Right lobe of liver (tissue), 6 donors: Measurements from ENCODE around the gene PSMB2. TPM values are rescaled to one million over a fixed set of nuclear protein-coding genes. Genes with fewer than 3 reads are reported as not detected.

Experiments
- ATAC-seq, 4 donors: fragments of 200-7000 bp; cut with Tn5 transposase; one replicate each; pipeline ENCODE4 v1.9.1; 2020; ENCODE audit warnings: mild to moderate bottlenecking in 4 of 4, moderate library complexity in 4 of 4
- DNase-seq, 3 donors: peaks; one replicate each; pipeline ENCODE4 v3.0.0-alpha.2; 2020
- H3K27ac ChIP-seq, 3 donors: fragments of 200-600 bp; one replicate each; pipeline ENCODE4 v1.8.0; 2022
- H3K27me3 ChIP-seq, 2 donors: fragments of 200-600 bp; one replicate each; pipeline ENCODE4 v1.8.0; 2022
- H3K36me3 ChIP-seq, 4 donors: fragments of 200-600 bp; sonication (generic) in 1 of 4; one replicate each; pipeline versions ENCODE4 v1.5.1 to v1.8.0; 2017 to 2022; ENCODE audit warnings: control low read depth in 1 of 4
- H3K4me1 ChIP-seq, 4 donors: fragments of 200-600 bp; sonication (generic) in 1 of 4; one replicate each; pipeline versions ENCODE4 v1.5.1 to v1.8.0; 2017 to 2022; ENCODE audit warnings: control low read depth in 1 of 4
- H3K4me3 ChIP-seq, 3 donors: fragments of 200-600 bp; one replicate each; pipeline ENCODE4 v1.8.0; 2022
- H3K9me3 ChIP-seq, 4 donors: fragments of 200-600 bp; sonication (generic) in 1 of 4; one replicate each; pipeline versions ENCODE4 v1.5.1 to v1.8.0; 2017 to 2022; ENCODE audit warnings: control low read depth in 1 of 4
- CTCF ChIP-seq, 4 donors: fragments of 200-600 bp in 3 of 4; fragments of 450-650 bp in 1 of 4; IDR thresholded peaks; one replicate each; pipeline versions ENCODE4 v1.5.1 to v1.8.0; 2016 to 2022; ENCODE audit warnings: antibody characterized with exemption in 4 of 4, mild to moderate bottlenecking in 2 of 4
- POLR2A ChIP-seq: fragments of 450-650 bp; IDR thresholded peaks from one replicate; pipeline ENCODE4 v1.6.1; 2017; ENCODE audit warnings: antibody characterized with exemption, mild to moderate bottlenecking
- WGBS: methylation state at CpG from one replicate; pipeline ENCODE4 v1.1.6; 2018; ENCODE audit warnings: low coverage, low lambda C conversion rate; ENCODE audit not compliant: insufficient coverage; ENCODE audit errors: missing lambda C conversion rate; 5-methylcytosine and 5-hydroxymethylcytosine counted together
- intact Hi-C, 2 donors: fragments of 100-400 bp; cut with DNase I; formaldehyde crosslinking; loops; one replicate each; pipeline versions ENCODE4 v1.11.2 to v1.14.1; 2022
- total RNA-seq, 6 experiments: library from RNA; depleted of rRNA in 2 of 6; stranded (reverse); fragments of >200 nt in 2 of 6; fragmentation: NEBNext Ultra II Directional in 3 of 6; extraction: Animal tissue kit (Norgen Biotek cat#: 25700) in 3 of 6; gene quantifications; one replicate each; pipeline versions ENCODE4 v1.1.0 to v1.2.4, GENCODE V29; 2016 to 2023
- donor health status: DM: no; HTN: yes; CAD: no.
- donor health status: DM: no; HTN: no; CAD: no.
- donor health status: DM: no; HTN: no; CAD: no.
- donor health status: DM: no; HTN: yes; CAD: no.
- donor health status: DM: no; HTN: yes; CAD: no.

The PSMB2 gene
- total RNA-seq, 6 experiments from 2014 or later: 41.7 to 54.6 (median 48.3) TPM

DNA sequence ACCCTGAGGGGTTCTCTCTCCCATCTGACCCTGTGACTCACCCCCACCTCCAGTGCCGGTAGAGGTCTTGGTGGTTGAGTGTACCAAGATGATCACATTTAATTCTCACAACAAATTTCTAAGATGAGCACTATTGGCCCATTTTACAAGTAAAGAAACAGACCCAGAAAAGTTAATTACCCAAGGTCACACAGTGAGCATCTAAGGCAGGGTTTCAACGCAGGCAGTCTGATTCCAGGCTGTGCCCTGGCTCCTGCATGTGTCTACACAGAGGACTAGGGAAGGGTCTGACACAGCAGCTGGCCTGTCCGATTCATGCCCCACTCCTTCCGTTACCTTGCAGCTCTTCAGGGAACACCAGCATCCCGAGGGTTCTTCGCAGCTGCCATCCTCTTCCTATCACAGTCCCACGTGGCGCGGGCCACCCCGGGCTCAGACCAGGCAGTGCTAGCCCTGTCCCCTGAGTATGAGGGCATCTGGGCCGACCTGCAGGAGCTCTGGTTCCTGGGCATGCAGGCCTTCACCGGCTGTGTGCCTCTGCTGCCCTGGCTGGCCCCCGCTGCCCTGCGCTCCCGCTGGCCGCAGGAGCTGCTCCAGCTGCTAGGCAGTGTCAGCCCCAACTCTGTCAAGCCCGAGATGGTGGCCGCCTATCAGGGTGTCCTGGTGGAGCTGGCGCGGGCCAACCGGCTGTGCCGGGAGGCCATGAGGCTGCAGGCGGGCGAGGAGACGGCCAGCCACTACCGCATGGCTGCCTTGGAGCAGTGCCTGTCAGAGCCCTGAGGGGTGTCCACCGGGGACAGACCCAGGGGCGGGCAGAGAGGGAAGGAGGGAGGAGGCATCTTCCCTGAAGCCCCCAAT lies 76.2 kb downstream of the PSMB2 start:
- intact Hi-C loops: loop anchor here (5.0 to 10.0 kb wide), 5 partner anchors 113 to 360 kb away; no protein-coding TSS in a partner anchor
- H3K36me3 ChIP-seq: peaks cover 0 to 3% (median 0%) of the 10 kb centered on the region in 4 donors
- peaks cover 0 to 9% (median 2%) of the 10 kb centered on the region in 4 donors for H3K4me1 ChIP-seq
- peak in 1 of 3 donors; percentile 47 for DNase-seq
- H3K27me3 ChIP-seq: no peaks in the 10 kb centered on the region
- H3K9me3 ChIP-seq: no peaks in the 10 kb centered on the region
- ATAC-seq: no peak
- H3K27ac ChIP-seq: no peak overlapping the region
- TF ChIP-seq POLR2A: no peak
- no peak for TF ChIP-seq CTCF (IDR thresholded peaks at IDR 0.05)
- H3K4me3 ChIP-seq: no peak overlapping the region
- 60% methylated on average over 4 of the region's 28 CpGs for WGBS

- WGBS: 61% methylated on average over 4 of the region's 9 CpGs
- intact Hi-C loops: loop anchor here (5.0 to 10.0 kb wide), 4 partner anchors 112 to 359 kb away; no protein-coding TSS in a partner anchor
Observed at GRCh38 chr1:35564037-35564883, 77.1 kb downstream of the PSMB2 start.

GRCh38 chr1:35563166-35563565 lies 78.2 kb downstream of the PSMB2 start:
- intact Hi-C loops: loop anchor here (5.0 to 10.0 kb wide), 4 partner anchors 111 to 358 kb away; no protein-coding TSS in a partner anchor
- H3K36me3 ChIP-seq: peaks cover 0 to 3% (median 0%) of the 10 kb centered on the region in 4 donors
- H3K4me1 ChIP-seq: peaks cover 0 to 9% (median 5%) of the 10 kb centered on the region in 4 donors
- no peaks in the 10 kb centered on the region for H3K9me3 ChIP-seq
- no peaks in the 10 kb centered on the region for H3K27me3 ChIP-seq
- no peak overlapping the region for H3K27ac ChIP-seq
- peak in 1 of 3 donors; percentile 42 for DNase-seq
- ATAC-seq: no peak
- 59% methylated on average over 10 of the region's 12 CpGs for whole genome bisulfite sequencing
- H3K4me3 ChIP-seq: no peak overlapping the region
- TF ChIP-seq CTCF (IDR thresholded peaks at IDR 0.05) (no peak), POLR2A (no peak)

More at GRCh38 chr1:35564037-35564883, 77.1 kb downstream of the PSMB2 start:
- H3K27me3 ChIP-seq: no peaks in the 10 kb centered on the region
- peaks cover 0 to 9% (median 2%) of the 10 kb centered on the region in 4 donors for H3K4me1 ChIP-seq
- H3K4me3 ChIP-seq: no peak overlapping the region
- peak; percentile 46 to 64 (median 54) for ATAC-seq
- H3K36me3 ChIP-seq: peaks cover 0 to 3% (median 0%) of the 10 kb centered on the region in 4 donors
- no peak overlapping the region for H3K27ac ChIP-seq
- H3K9me3 ChIP-seq: no peaks in the 10 kb centered on the region
- TF ChIP-seq POLR2A: no peak
- TF ChIP-seq CTCF (IDR thresholded peaks at IDR 0.05): peak; percentile 66 to 79 (median 74)
- peak in 2 of 3 donors; percentile 73 to 78 for DNase-seq

DNA sequence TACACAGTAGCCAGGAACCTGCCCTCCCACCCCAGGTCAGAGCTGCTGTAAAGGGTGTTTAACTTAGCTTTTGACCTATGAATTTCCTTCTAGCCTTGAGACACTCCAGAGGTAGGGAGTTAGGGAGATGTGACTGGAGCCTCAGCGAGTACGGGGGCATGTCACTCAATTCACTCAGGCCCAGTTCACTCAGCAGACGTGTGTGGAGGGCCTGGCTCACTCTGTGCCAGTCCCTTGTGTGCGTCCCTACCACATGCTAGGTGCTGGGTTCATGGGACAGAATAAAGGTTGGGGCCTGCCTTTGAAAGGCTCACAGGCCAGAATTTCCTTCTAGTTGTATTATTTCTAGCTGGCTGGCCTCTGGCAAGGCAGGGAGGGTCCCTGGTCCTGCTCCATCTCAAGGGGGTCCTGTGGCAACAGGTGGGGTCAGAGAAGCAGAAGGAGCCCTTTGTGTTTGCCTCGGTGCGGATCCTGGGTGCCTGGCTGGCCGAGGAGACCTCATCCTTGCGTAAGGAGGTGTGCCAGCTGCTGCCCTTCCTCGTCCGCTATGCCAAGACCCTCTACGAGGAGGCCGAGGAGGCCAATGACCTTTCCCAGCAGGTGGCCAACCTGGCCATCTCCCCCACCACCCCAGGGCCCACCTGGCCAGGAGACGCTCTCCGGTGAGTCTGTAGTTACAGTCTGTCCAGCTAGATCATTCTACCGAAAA lies 79.2 kb downstream of the PSMB2 start:
- Histone ChIP-seq H3K4me1 (peaks cover 0 to 13% (median 5%) of the 10 kb centered on the region in 4 donors), H3K9me3 (no peaks in the 10 kb centered on the region), H3K36me3 (peaks cover 0 to 3% (median 0%) of the 10 kb centered on the region in 4 donors), H3K4me3 (no peak overlapping the region), H3K27me3 (no peaks in the 10 kb centered on the region), H3K27ac (no peak overlapping the region)
- intact Hi-C loops: loop anchor here (5.0 to 10.0 kb wide), 4 partner anchors 110 to 357 kb away; no protein-coding TSS in a partner anchor
- ATAC-seq (no peak), DNase-seq (peak in 1 of 3 donors; percentile 42)
- TF ChIP-seq CTCF (IDR thresholded peaks at IDR 0.05) (no peak), POLR2A (no peak)
- WGBS: 72% methylated on average over 2 of the region's 15 CpGs
